Measurements from ENCODE around the gene BLNK.

BLNK gene

GRCh38 chr10:96260014-96260413 is 11.4 kb downstream of the BLNK start:
- DNase-seq, result no peak

- no peak for DNase-seq
These were observed 12.2 kb downstream of the BLNK start for GRCh38 chr10:96259150-96259549.

GRCh38 chr10:96257944-96258343 is 13.4 kb downstream of the BLNK start:
- no peak for DNase-seq

GRCh38 chr10:96255549-96256333 is 15.6 kb downstream of the BLNK start:
- DNase-seq, result no peak

- DNase-seq, result no peak
These were observed 16.4 kb downstream of the BLNK start for GRCh38 chr10:96254976-96255375.

GRCh38 chr10:96252730-96253129 is 18.6 kb downstream of the BLNK start:
- DNase-seq, result no peak

GRCh38 chr10:96250349-96250748 is 21.0 kb downstream of the BLNK start:
- no peak for DNase-seq

- no peak for DNase-seq
These were observed 22.1 kb downstream of the BLNK start for GRCh38 chr10:96249264-96249663.

- DNase-seq, result no peak
These were observed 27.0 kb downstream of the BLNK start for GRCh38 chr10:96244354-96244753.

GRCh38 chr10:96243296-96243695 is 28.1 kb downstream of the BLNK start:
- no peak for DNase-seq

GRCh38 chr10:96242822-96243221 is 28.5 kb downstream of the BLNK start:
- no peak for DNase-seq

- DNase-seq, result no peak
These were observed 32.4 kb downstream of the BLNK start for GRCh38 chr10:96238646-96239623.

GRCh38 chr10:96236876-96237275 is 34.5 kb downstream of the BLNK start:
- no peak for DNase-seq

- no peak for DNase-seq
These were observed 35.3 kb downstream of the BLNK start for GRCh38 chr10:96236090-96236478.

- DNase-seq, result no peak
These were observed 35.9 kb downstream of the BLNK start for GRCh38 chr10:96235326-96236089.

- no peak for DNase-seq
These were observed 37.4 kb downstream of the BLNK start for GRCh38 chr10:96233959-96234358.

GRCh38 chr10:96230527-96230926 is 40.8 kb downstream of the BLNK start:
- DNase-seq, result no peak

- peak; percentile 48 for DNase-seq
These were observed 41.8 kb downstream of the BLNK start for GRCh38 chr10:96229568-96230030.

GRCh38 chr10:96228408-96228994 is 42.9 kb downstream of the BLNK start:
- no peak for DNase-seq

- no peak for DNase-seq
These were observed 44.2 kb downstream of the BLNK start for GRCh38 chr10:96227206-96227605.

- DNase-seq, result no peak
These were observed 46.2 kb downstream of the BLNK start for GRCh38 chr10:96225119-96225518.

GRCh38 chr10:96222908-96223307 is 48.5 kb downstream of the BLNK start:
- no peak for DNase-seq

GRCh38 chr10:96222441-96222840 is 48.9 kb downstream of the BLNK start:
- DNase-seq, result no peak
